ENCODE results near the gene AKNA.
A peak's percentile ranks its signal among the peaks of the same experiment; 100 is the strongest.

Gene AKNA

DNA sequence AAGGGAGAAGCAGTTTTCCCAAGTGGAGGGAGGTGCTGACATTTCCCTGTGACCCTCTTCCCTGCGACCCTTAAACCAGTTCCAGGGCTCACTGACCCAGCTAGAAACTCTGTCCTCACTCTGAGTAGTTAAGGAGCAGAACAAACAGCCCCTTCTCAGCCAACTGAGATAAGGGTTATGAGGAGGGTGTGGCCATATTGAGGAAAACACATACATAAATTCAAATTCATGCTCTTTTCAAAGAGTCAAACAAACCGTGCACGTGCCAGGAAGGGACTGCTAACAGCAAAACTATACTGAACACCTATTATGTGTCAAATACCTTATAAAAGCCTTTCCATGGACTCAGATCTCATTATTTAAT is 4.9 kb upstream of the AKNA start:
- no peak for TF ChIP-seq POLR2AphosphoS5 (IDR thresholded peaks at IDR 0.05; ENCODE audit: low read depth, low read length)
- TF ChIP-seq POLR2A (IDR thresholded peaks at IDR 0.05; ENCODE audit: low read depth, low read length) = no peak
- no peak for TF ChIP-seq POU2F2 (IDR thresholded peaks at IDR 0.05; ENCODE audit: low read depth, low read length)
- no peak for TF ChIP-seq PAX5 (IDR thresholded peaks at IDR 0.05; ENCODE audit: insufficient read depth, low read length, severe bottlenecking)
- no peak for TF ChIP-seq TAF1 (IDR thresholded peaks at IDR 0.05; ENCODE audit: low read depth, low read length)
- no peak for TF ChIP-seq SPI1 (IDR thresholded peaks at IDR 0.05; ENCODE audit: low read depth, low read length)
- FAIRE-seq = no peak
- DNase-seq (ENCODE audit: insufficient read length, low spot score) = no peak

DNA sequence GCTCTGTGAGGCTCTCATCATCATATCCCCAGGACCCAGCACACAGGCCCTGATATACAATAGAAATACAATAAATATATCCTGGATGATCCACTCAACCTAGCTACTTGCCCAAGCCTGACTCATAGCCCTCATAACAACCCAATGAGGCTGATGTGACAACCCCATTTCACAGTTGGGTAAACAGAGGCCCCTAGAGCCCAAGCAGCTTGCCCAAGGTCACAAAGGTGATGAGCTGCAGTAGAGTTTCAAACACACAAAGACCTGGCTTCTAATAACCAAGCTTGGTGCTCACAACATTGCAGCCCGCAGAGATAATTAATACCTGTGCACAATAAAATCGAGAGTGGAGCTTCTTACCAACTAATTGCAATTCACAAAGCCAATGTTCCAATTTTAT is 3.2 kb upstream of the AKNA start:
- TF ChIP-seq TAF1 (IDR thresholded peaks at IDR 0.05; ENCODE audit: low read depth, low read length) (no peak), POU2F2 (IDR thresholded peaks at IDR 0.05; ENCODE audit: low read depth, low read length) (no peak), POLR2A (IDR thresholded peaks at IDR 0.05; ENCODE audit: low read depth, low read length) (no peak), PAX5 (IDR thresholded peaks at IDR 0.05; ENCODE audit: insufficient read depth, low read length, severe bottlenecking) (no peak), SPI1 (IDR thresholded peaks at IDR 0.05; ENCODE audit: low read depth, low read length) (no peak)
- FAIRE-seq (peak; percentile 31), DNase-seq (ENCODE audit: insufficient read length, low spot score) (no peak)

GRCh38 chr9:114389612-114390368 is 2.0 kb upstream of the AKNA start:
- DNase-seq (ENCODE audit: insufficient read length, low spot score) (no peak), FAIRE-seq (peak; percentile 90)
- 0 out of 2 replicates have a peak, but pooled peaks have one; percentile 3 for TF ChIP-seq POU2F2 (IDR thresholded peaks at IDR 0.05; ENCODE audit: low read depth, low read length)
- no peak for TF ChIP-seq SPI1 (IDR thresholded peaks at IDR 0.05; ENCODE audit: low read depth, low read length)

GRCh38 chr9:114388764-114389375 is 1.1 kb upstream of the AKNA start:
- TF ChIP-seq POLR2AphosphoS5 (IDR thresholded peaks at IDR 0.05; ENCODE audit: low read depth, low read length) = no peak
- TF ChIP-seq POU2F2 (IDR thresholded peaks at IDR 0.05; ENCODE audit: low read depth, low read length) = no peak
- no peak for TF ChIP-seq POLR2A (IDR thresholded peaks at IDR 0.05; ENCODE audit: low read depth, low read length)
- no peak for TF ChIP-seq SPI1 (IDR thresholded peaks at IDR 0.05; ENCODE audit: low read depth, low read length)
- TF ChIP-seq PAX5 (IDR thresholded peaks at IDR 0.05; ENCODE audit: insufficient read depth, low read length, severe bottlenecking) = no peak
- no peak for TF ChIP-seq TAF1 (IDR thresholded peaks at IDR 0.05; ENCODE audit: low read depth, low read length)
- FAIRE-seq = no peak
- no peak for DNase-seq (ENCODE audit: insufficient read length, low spot score)

GRCh38 chr9:114388357-114388682 is 538 bp upstream of the AKNA start:
- no peak for TF ChIP-seq TAF1 (IDR thresholded peaks at IDR 0.05; ENCODE audit: low read depth, low read length)
- no peak for TF ChIP-seq SPI1 (IDR thresholded peaks at IDR 0.05; ENCODE audit: low read depth, low read length)
- TF ChIP-seq POU2F2 (IDR thresholded peaks at IDR 0.05; ENCODE audit: low read depth, low read length) = no peak
- no peak for TF ChIP-seq POLR2AphosphoS5 (IDR thresholded peaks at IDR 0.05; ENCODE audit: low read depth, low read length)
- TF ChIP-seq PAX5 (IDR thresholded peaks at IDR 0.05; ENCODE audit: insufficient read depth, low read length, severe bottlenecking) = no peak
- TF ChIP-seq POLR2A (IDR thresholded peaks at IDR 0.05; ENCODE audit: low read depth, low read length) = no peak
- FAIRE-seq (no peak), DNase-seq (ENCODE audit: insufficient read length, low spot score) (no peak)

GRCh38 chr9:114386886-114387679 is 699 bp downstream of the AKNA start:
- DNase-seq (ENCODE audit: insufficient read length, low spot score) = no peak
- FAIRE-seq = peak; percentile 23
- TF ChIP-seq POU2F2 (IDR thresholded peaks at IDR 0.05; ENCODE audit: low read depth, low read length) (no peak), POLR2AphosphoS5 (IDR thresholded peaks at IDR 0.05; ENCODE audit: low read depth, low read length) (no peak), TAF1 (IDR thresholded peaks at IDR 0.05; ENCODE audit: low read depth, low read length) (no peak), SPI1 (IDR thresholded peaks at IDR 0.05; ENCODE audit: low read depth, low read length) (no peak), POLR2A (IDR thresholded peaks at IDR 0.05; ENCODE audit: low read depth, low read length) (no peak; the same call in 1 of the 2 replicates), PAX5 (IDR thresholded peaks at IDR 0.05; ENCODE audit: insufficient read depth, low read length, severe bottlenecking) (no peak)

- DNase-seq (ENCODE audit: insufficient read length, low spot score) = no peak
- no peak for FAIRE-seq
- TF ChIP-seq POU2F2 (IDR thresholded peaks at IDR 0.05; ENCODE audit: low read depth, low read length) = no peak
- no peak for TF ChIP-seq TAF1 (IDR thresholded peaks at IDR 0.05; ENCODE audit: low read depth, low read length)
- TF ChIP-seq SPI1 (IDR thresholded peaks at IDR 0.05; ENCODE audit: low read depth, low read length) = no peak
- no peak for TF ChIP-seq POLR2AphosphoS5 (IDR thresholded peaks at IDR 0.05; ENCODE audit: low read depth, low read length)
- TF ChIP-seq PAX5 (IDR thresholded peaks at IDR 0.05; ENCODE audit: insufficient read depth, low read length, severe bottlenecking) = no peak
- TF ChIP-seq POLR2A (IDR thresholded peaks at IDR 0.05; ENCODE audit: low read depth, low read length) = no peak
Observed at GRCh38 chr9:114386361-114386885, 1.4 kb downstream of the AKNA start.

- DNase-seq (ENCODE audit: insufficient read length, low spot score) (no peak), FAIRE-seq (peak; percentile 99)
- peak; percentile 84; the same call in 1 of the 2 replicates for TF ChIP-seq POLR2A (IDR thresholded peaks at IDR 0.05; ENCODE audit: low read depth, low read length)
- TF ChIP-seq SPI1 (IDR thresholded peaks at IDR 0.05; ENCODE audit: low read depth, low read length) = peak; percentile 68
- TF ChIP-seq POU2F2 (IDR thresholded peaks at IDR 0.05; ENCODE audit: low read depth, low read length) = no peak; the same call in 1 of the 2 replicates
- TF ChIP-seq TAF1 (IDR thresholded peaks at IDR 0.05; ENCODE audit: low read depth, low read length) = peak; percentile 50; the same call in 1 of the 2 replicates
- no peak for TF ChIP-seq PAX5 (IDR thresholded peaks at IDR 0.05; ENCODE audit: insufficient read depth, low read length, severe bottlenecking)
- peak; percentile 92 for TF ChIP-seq POLR2AphosphoS5 (IDR thresholded peaks at IDR 0.05; ENCODE audit: low read depth, low read length)
Observed at GRCh38 chr9:114385397-114386181, 2.2 kb downstream of the AKNA start.
